A204.1 (cell line): ENCODE data around the gene KRTAP5-7.
"Not testable (repeated sequence)": the region's sequence is repeated elsewhere in the genome, so short reads cannot be mapped to it uniquely, and the experiment has no call there.

ENCODE experiments used
- FAIRE-seq: peaks from 2 replicates; lab custom pipeline; 2012; peaks lifted over from hg19 to GRCh38; lab: Jason Lieb, UNC

Gene KRTAP5-7

DNA sequence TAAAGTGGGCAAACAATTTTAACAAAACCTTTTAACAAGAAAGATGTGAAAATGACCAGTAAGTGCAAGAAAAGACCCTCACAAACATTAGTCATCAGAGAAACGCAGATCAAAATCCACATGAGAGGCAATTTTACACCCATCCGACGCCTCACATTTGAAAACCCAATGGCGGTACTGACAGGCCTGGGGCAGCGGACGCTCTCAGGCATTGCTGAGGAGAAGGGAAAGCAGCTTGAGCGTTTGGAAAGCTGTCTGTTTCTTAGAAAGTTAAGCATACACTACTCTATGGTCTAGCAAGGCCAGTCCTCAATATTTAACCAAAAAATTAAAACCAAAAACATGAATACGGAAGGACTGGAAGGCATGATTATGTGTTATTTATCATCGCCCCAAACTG lies 8.8 kb downstream of the KRTAP5-7 start:
- no peak for FAIRE-seq

- FAIRE-seq = no peak
These were observed 10.5 kb downstream of the KRTAP5-7 start for GRCh38 chr11:71537537-71537936.

GRCh38 chr11:71537977-71538665 lies 11.1 kb downstream of the KRTAP5-7 start, which contains the start of gene KRTAP5-8:
Gene KRTAP5-8, plus strand, starts transcription at chr11:71538025. Its CDS starts 31 bp downstream, at chr11:71538056.
- FAIRE-seq = not testable (repeated sequence)

DNA sequence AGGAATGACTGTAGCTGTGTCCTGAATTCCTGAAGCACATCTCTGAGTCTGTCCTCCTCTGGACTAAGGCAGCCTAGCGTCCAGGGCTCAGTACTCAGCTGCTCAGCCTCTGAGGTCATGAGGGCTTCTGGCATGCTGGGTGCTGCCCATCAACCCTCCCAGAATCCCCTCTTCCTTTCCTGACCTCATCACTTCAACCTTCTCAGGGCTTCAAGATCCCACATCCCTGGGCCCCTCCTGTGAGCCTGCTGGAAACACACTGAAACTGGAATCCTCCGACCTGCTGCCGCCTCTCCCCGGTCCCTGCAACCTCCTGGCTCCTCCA lies 11.6 kb downstream of the KRTAP5-7 start:
- no peak for FAIRE-seq

GRCh38 chr11:71539017-71539416 lies 11.9 kb downstream of the KRTAP5-7 start:
- FAIRE-seq = no peak

DNA sequence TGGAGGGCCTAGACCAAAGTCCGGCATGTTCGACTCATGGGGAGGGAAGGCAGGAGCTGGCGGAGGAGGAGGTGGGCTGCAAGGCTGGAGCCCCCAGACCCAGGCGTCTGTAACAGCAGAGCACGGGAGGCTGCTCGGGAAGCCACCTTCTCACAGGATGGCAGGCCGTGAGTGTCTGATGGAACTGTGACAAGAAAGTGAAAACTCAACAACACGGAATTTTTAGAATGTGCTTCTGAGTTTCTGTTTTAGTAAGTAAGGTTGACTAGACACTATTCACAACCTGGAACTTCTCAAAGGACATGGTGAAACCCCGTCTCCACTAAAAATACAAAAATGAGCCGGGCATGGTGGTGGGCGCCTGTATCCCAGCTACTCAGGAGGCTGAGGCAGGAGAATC lies 12.9 kb downstream of the KRTAP5-7 start:
- FAIRE-seq = not testable (repeated sequence)

- FAIRE-seq = not testable (repeated sequence)
These were observed 13.6 kb downstream of the KRTAP5-7 start for GRCh38 chr11:71540521-71541304.

- no peak for FAIRE-seq
These were observed 15.3 kb downstream of the KRTAP5-7 start for GRCh38 chr11:71542382-71542781.

DNA sequence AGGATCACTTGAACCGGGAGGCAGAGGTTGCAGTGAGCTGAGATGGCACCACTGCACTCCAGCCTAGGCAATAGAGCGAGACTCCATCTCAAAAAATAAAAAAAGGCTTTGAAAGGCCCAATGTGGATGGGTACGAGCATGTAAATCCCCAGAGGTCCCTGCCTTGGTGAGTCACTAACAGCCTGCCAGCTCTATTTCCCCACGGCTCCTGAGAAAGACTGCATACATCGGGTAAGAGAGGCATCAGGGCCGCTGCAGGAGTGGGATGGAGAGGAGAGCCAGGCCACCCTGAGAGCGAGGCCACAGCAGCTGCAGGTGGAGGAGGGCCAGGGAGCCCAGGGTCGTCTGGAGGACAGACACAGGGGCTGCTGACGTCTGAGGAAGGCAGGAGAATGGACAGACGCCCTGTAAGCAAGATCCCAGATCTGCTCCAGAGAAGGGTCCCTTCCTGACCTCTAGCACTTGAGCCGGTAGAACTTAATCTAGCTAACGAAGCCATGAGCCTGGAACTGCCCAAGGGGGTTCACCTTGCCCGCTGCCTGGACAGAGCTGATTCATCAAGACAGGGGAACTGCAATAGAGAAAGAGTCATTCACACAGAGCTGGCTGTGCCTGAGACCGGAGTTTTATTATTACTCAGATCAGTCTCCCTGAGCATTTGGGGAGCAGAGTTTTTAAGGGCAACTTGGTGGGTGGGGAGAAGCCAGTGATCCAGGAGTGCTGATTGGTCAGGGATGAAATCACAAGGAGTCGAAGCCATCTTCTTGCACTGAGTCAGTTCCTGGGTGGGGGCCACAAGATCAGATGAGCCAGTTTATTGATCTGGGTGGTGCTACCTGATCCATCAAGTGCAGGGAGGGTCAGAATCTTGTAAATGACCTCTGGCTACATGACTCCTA lies 16.1 kb downstream of the KRTAP5-7 start:
- no peak for FAIRE-seq

DNA sequence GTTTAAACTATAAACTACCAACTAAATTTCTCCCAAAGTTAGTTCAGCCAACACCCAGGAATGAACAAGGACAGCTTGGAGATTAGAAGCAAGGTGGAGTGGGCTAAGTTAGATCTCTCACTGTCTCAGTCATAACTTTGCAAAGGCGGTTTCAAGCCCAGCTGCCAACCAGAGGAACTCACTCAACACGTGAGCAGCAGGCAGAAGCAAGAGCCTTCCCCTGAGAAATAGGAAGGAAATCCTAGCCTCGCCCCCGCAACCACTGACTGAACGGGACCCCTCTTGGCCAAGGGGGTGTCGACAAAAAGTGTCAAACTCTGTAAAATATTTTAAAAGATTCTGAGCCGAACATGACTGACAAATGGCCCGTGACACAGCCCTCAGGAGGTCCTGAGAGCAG lies 16.8 kb downstream of the KRTAP5-7 start:
- FAIRE-seq = no peak

DNA sequence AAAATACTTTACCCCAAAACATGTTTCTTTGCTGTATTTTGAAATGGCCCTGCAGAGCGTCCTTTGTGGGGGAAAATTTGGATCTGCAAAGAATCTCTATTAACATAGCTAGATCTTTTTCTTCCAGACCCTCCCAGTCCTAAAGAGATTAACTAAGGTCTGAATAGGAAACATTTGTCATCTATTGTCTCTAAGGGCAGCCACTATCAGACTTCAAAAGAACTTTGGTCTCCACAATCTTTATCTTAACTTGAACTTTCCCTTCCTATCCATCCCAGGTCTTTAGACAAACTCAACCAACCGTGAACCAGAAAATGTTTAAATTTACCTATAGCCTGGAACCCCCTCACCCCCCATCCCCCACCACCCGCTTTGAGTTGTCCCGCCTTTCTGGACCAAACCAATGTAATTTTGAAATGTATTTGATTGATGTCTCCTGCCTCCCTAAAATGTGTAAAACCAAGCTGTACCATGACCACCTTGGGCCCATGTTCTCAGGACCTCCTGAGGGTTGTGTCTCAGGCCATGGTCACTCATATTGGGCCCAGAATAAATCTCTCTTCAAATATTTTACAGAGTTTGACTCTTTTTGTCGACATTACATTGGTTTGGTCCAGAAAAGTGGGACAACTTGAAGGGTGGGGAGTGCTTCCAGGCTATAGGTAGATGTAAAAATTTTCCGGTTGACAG lies 17.6 kb downstream of the KRTAP5-7 start:
- FAIRE-seq = no peak

- no peak for FAIRE-seq
These were observed 18.4 kb downstream of the KRTAP5-7 start for GRCh38 chr11:71545405-71545966.

- FAIRE-seq = no peak
These were observed 21.1 kb downstream of the KRTAP5-7 start, which contains the start of gene KRTAP5-9 for GRCh38 chr11:71548120-71548519. Gene KRTAP5-9, plus strand, starts transcription at chr11:71548420. Its CDS starts 238 bp downstream, at chr11:71548658.

GRCh38 chr11:71548716-71549151 lies 21.7 kb downstream of the KRTAP5-7 start:
- no peak for FAIRE-seq

- FAIRE-seq = no peak
These were observed 24.6 kb downstream of the KRTAP5-7 start for GRCh38 chr11:71551711-71552110.

DNA sequence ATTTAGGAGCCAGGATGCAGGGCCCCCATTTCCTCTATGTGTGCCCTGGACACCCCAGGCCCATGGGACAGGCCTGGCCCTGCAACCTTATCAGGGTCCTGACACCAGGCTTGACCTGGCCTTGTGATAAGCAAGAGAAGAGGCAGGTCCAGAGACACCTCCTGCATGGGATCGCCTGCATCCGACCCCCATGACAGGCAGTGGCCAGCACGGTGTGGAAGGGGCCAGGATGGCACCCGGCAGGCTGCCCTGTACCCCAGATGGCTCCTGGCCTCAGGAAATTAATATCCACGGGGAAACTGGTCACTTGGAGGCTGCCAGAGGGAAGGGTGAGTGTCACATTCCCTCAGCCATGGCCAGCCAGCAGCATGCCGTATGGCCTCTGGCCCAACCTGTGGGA lies 27.9 kb downstream of the KRTAP5-7 start:
- no peak for FAIRE-seq

DNA sequence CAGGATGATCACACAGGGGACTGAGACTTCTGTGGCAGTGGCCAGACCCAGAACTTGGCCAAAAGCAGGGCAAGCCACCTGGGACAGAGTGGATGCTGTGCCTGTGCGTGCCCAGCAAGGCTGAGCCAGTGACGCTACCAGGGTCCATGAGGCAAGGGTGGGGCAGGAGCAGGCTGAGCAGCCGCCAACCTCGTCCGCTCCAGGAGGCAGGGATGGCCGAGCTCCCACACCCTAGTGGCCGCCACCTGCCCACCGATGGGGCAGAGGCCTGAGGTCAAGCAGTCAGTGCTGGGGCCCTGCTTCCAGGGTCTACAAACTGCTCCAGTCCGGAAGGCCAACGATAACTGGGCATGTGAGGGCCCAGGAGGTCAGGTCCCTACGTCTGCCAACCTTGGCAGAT lies 28.4 kb downstream of the KRTAP5-7 start:
- FAIRE-seq = no peak

DNA sequence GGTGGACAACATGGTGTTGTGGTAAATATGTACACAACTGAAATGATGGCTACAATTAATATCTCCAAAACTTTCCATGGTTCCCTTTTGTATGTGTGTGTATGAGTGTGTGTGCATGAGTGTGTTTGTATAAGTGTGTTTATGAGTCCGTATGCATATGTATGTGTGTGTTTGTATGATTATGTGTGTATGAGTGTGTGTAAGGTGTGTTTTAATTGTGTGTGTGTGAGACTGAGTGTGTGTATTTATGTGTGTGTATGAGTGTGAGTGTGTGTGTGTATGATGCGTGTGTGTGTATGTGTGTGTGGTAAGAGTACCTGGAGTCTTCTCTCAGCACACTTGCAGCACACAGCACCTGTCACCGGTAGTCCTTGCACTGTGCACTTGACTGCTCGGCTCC lies 29.0 kb downstream of the KRTAP5-7 start:
- FAIRE-seq = no peak

DNA sequence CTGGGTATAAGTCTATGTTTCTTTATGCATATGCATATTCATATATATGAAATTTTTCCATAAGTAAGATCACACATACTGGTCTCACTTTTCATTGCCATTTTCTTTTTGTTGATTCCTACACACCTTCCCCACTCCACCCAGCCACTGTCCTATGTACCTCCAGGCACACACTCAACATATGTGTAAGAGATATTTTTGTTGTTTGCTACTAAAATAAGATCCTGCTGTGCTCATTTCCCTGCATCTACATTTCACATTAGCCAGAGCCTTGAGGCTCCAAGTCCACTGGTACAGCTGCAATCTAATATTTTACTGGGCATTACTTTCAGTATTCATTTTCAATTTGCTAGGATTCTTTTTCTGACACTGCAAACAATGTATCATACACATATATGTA lies 30.2 kb downstream of the KRTAP5-7 start:
- no peak for FAIRE-seq

DNA sequence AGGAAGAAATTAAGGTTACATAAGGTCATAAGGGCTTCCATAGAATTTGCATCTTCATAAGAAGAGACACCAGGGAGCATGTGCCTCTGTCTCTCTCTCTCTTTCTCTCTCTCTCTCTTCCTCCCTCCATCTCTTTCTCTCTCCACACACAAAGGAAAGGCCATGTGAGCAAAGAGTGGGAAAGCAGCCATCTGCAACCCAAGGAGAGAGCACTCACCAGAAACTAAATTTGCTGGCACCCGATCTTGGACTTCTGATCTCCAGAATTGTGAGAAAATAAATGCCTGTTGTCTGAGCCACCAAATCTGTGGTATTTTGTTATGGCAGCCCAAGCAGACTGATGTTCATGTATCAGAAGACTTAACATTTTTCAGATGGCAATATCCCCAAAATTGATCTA lies 31.9 kb downstream of the KRTAP5-7 start:
- FAIRE-seq = no peak

GRCh38 chr11:71562120-71562519 lies 35.1 kb downstream of the KRTAP5-7 start:
- FAIRE-seq = no peak

DNA sequence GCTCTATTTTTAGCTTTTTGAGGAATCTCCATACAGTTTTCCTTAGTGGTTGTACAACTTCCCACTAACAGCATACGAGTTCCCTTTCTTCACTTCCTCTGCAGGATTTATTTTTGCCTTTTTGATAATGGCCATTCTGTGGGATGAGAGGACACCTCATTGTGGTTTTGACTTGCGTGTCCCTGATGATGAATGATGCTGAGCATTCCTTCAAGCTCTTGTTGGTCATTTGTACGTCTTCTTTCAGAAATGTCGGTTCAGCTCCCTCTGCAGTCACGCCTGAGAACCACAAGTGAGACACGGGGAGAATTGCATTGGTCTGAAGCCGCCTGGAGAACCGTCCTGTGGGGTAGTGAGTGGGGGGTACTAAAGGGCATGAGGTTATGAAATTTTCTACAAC lies 36.3 kb downstream of the KRTAP5-7 start:
- no peak for FAIRE-seq
